Fibroblast of mammary gland (primary cell): Measurements from ENCODE around the gene MEAF6.

Experiments
- DNase-seq: peaks from one replicate; pipeline ENCODE4 v3.0.0-alpha.2; 2010; ENCODE audit warnings: low read depth
- H3K4me3 ChIP-seq: 2 replicates; pipeline ENCODE4 v1.5.1; 2011; ENCODE audit warnings: low read depth, mild to moderate bottlenecking, low read length, moderate library complexity; ENCODE audit not compliant: control insufficient read depth
- CTCF ChIP-seq: conservative IDR thresholded peaks from 2 replicates; pipeline ENCODE4 v1.5.1; 2011; ENCODE audit warnings: low read depth, low read length, inconsistent platforms; ENCODE audit not compliant: control insufficient read depth, insufficient read depth

Gene MEAF6

GRCh38 chr1:37486680-37487618, 27.6 kb downstream of the MEAF6 start:
- H3K4me3 ChIP-seq: no peak overlapping the region
- TF ChIP-seq CTCF: peak; percentile 95
- DNase-seq: peak; percentile 89

DNA sequence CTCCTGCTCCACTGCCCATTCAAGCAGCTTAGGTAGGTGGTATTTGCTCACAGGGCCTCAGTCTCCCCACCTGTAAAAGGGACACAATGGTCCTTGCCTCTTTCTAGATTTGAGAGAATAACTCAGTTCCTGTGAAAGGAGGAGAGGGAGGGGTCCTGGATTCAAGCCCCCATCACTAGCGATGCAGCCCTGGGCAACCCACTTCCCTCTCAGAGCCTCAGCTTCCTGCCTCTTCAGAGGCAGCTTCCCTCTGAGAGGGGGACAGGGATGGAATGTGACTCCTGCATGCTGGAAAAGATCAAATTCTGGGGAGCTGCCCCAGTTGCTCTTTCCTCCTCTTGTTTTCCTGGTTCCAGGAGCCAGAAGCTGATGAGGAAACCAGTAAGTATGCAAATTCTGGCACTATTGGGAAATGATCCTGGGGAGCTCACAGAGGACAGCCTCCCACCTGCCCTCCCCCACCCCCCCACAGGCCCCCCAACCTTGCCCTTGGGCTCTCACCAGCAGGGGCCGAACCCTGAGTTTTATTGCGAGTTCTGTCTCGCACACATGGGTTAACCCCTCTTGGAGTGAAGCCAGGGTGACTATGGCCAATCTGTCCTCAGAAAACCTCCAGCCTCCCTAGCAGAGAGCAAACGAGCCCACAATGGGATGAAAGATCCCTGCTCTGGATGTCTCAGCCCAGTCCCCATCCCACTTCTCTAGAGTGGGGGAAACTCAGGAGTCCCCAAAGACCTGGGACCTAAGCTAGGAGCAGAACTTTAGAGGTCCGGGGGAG, 28.5 kb downstream of the MEAF6 start:
- DNase-seq: peak; percentile 62
- no peak overlapping the region for H3K4me3 ChIP-seq
- no peak for TF ChIP-seq CTCF

DNA sequence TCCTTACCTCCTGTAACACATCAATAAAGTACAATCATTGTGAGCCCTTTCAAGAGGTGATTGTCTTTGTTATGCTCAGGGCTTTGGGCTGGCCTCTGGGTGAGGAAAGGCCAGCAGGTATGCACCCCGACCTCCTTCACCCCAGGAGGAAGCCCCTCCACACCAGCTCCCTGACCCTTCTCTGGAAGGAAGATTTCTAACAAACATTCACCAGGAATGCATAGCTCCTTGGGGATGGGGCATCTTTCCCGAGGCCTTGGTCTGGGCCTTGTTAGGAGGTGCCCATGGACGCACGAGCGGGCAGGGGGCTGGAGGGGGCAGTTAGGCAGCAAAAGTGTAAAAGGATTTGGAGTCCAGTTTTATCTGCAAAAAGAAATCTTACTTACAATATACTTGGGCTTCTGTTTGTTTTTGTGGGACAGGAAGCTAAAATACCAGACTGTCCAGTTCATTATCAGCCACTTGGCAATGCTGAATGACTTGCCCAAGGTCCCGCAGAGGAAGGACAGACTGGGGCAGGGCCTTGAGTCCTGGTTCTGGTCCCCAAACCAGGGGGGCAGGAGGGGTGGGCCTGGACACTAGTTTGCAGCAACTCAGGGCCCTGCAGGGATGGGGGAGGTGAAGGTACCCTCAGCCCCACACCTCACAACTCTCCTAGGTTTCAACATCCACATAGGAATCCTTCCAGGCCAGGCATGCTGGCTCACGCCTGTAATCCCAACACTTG, 30.1 kb downstream of the MEAF6 start:
- H3K4me3 ChIP-seq: no peak overlapping the region
- TF ChIP-seq CTCF: no peak
- DNase-seq: no peak

- H3K4me3 ChIP-seq: no peak overlapping the region
- DNase-seq: no peak
- no peak for TF ChIP-seq CTCF
These were observed 30.8 kb downstream of the MEAF6 start for GRCh38 chr1:37483785-37484184.

- H3K4me3 ChIP-seq: no peak overlapping the region
- TF ChIP-seq CTCF: no peak
These were observed 31.5 kb downstream of the MEAF6 start for GRCh38 chr1:37482796-37483744.

More at GRCh38 chr1:37482796-37483744, 31.5 kb downstream of the MEAF6 start:
- DNase-seq: no peak
